ENCODE measurements around the gene ANKFY1. TPM values are rescaled to one million over a fixed set of nuclear protein-coding genes. Genes with fewer than 3 reads are reported as not detected.

ANKFY1 gene
- total RNA-seq, 1 experiment from 2014 or later = 38.9 TPM

GRCh38 chr17:4247971-4248388, 15.8 kb downstream of the ANKFY1 start:
- Histone ChIP-seq H3K27me3 (ENCODE audit: insufficient read depth, low read length) (no peaks in the 10 kb centered on the region), H3K4me1 (ENCODE audit: control insufficient read depth in 1 of 2, insufficient read depth in 2 of 2, low read length in 2 of 2) (peaks cover 20 to 27% of the 10 kb centered on the region in 2 experiments), H3K36me3 (ENCODE audit: control insufficient read depth in 1 of 2, insufficient read depth in 2 of 2, low read length in 2 of 2) (no peaks in the 10 kb centered on the region), H4K20me1 (ENCODE audit: insufficient read depth) (peaks cover 13% of the 10 kb centered on the region; the same call in 1 of the 2 replicates), H3K4me2 (ENCODE audit: low read length) (peak overlapping the region; percentile 71), H3K27ac (ENCODE audit: low read depth, low read length) (peak overlapping the region; percentile 32), H3K9me3 (ENCODE audit: control insufficient read depth in 1 of 2, insufficient read depth in 1 of 2, low read depth in 1 of 2, low read length in 2 of 2) (no peaks in the 10 kb centered on the region), H2AFZ (ENCODE audit: low read depth, low read length, poor library complexity, severe bottlenecking) (no peak overlapping the region), H3K79me2 (ENCODE audit: insufficient read depth, low read length) (peaks cover 88% of the 10 kb centered on the region), H3K9me2 (ENCODE audit: insufficient read depth) (no peaks in the 10 kb centered on the region), H3K9ac (ENCODE audit: low read length) (peak overlapping the region; percentile 42), H3K4me3 (replicated peaks in 1 of 2; ENCODE audit: low read depth in 1 of 2, low read length in 2 of 2) (peak overlapping the region in 1 of 2 experiments; percentile 14; a peak in 1 of 4 replicates)
- POLR2A ChIA-PET = no interaction called here
- TF ChIP-seq ATF3 (IDR thresholded peaks at IDR 0.05) (no peak), RAD21 (IDR thresholded peaks at IDR 0.05; ENCODE audit: low read depth) (no peak), SP1 (IDR thresholded peaks at IDR 0.05; ENCODE audit: low read depth) (no peak), ZNF274 (IDR thresholded peaks at IDR 0.05; ENCODE audit: low read depth, low read length) (no peak), CTCF (IDR thresholded peaks at IDR 0.05 in 2 of 3, conservative IDR thresholded peaks at IDR 0.05 in 1 of 3; ENCODE audit: borderline replicate concordance in 1 of 3, insufficient read depth in 1 of 3, low read depth in 2 of 3, low read length in 2 of 3) (no peak), ZFX (IDR thresholded peaks at IDR 0.05) (no peak), ZBTB33 (IDR thresholded peaks at IDR 0.05; ENCODE audit: extremely low read depth, insufficient replicate concordance, low read length) (no peak), YY1 (IDR thresholded peaks at IDR 0.05; ENCODE audit: extremely low read depth, insufficient replicate concordance, low read depth, low read length) (no peak), EZH2 (IDR thresholded peaks at IDR 0.05) (no peak), SRF (IDR thresholded peaks at IDR 0.05; ENCODE audit: low read depth) (no peak), JUND (IDR thresholded peaks at IDR 0.05) (no peak)
- BruUV-seq (replicated peaks) = no TSS peak
- CTCF ChIA-PET = interaction anchor here (0.8 to 5.1 kb wide), 3 partner anchors 9 to 32 kb away, joined by 3 to 35 read pairs (median 31); no protein-coding TSS in a partner anchor
- intact Hi-C loops (cut with micrococcal nuclease) = loop anchor here (1.0 kb wide), 1 partner anchor 33 kb away; no protein-coding TSS in a partner anchor
- RAD21 ChIA-PET (ENCODE audit: low non-redundant PET in 1 of 2, low total read pairs in 2 of 2, uncharacterized antibody in 2 of 2, unreplicated experiment in 2 of 2) = no interaction called here
- peak; percentile 90 for ATAC-seq
- peak; percentile 23 for DNase-seq (ENCODE audit: low read depth, low spot score)

All from HCT116 (cell line).